B cell (primary cell): ENCODE data around the gene PYDC1. TPM values are rescaled to one million over a fixed set of nuclear protein-coding genes. Genes with fewer than 3 reads are reported as not detected.

Source experiments
- ATAC-seq: fragments of 200-7000 bp; cut with Tn5 transposase; one replicate; pipeline ENCODE4 v1.10.0; 2021; ENCODE audit warnings: low read depth, mild to moderate bottlenecking, moderate number of reproducible peaks, moderate library complexity
- CTCF ChIA-PET: fragments of 350-600 bp; sonication (Branson Sonifier 250); formaldehyde crosslinking; loops from one replicate; lab custom pipeline; 2021; ENCODE audit warnings: antibody characterized with exemption, inconsistent platforms; lab: Charles Lee
- POLR2A ChIA-PET: fragments of 350-600 bp; sonication (Branson Sonifier 250); formaldehyde crosslinking; loops from one replicate; lab custom pipeline; 2021; ENCODE audit warnings: antibody characterized with exemption; lab: Charles Lee
- DNase-seq: peaks from one replicate; pipeline ENCODE4 v3.0.0; 2013
- H2AFZ ChIP-seq: 2 replicates; pipeline ENCODE4 v1.6.1; 2012; ENCODE audit warnings: mild to moderate bottlenecking, low read depth, low read length; ENCODE audit not compliant: insufficient read depth, poor library complexity, severe bottlenecking
- H3K27ac ChIP-seq, 2 donors: 1 replicate in 1 of 2; 2 replicates in 1 of 2; pipeline ENCODE4 v1.5.1; 2012 to 2013; ENCODE audit warnings: low read length in 2 of 2, mild to moderate bottlenecking in 2 of 2, moderate library complexity in 1 of 2
- H3K27me3 ChIP-seq, 4 experiments: fragments of 200-600 bp in 1 of 4; sonication (generic) in 1 of 4; replicated peaks in 1 of 4; 1 replicate in 2 of 4; 2 replicates in 2 of 4; pipeline versions ENCODE4 v1.6.1 to v1.7.0; 2013 to 2016; ENCODE audit warnings: low read length in 3 of 4, mild to moderate bottlenecking in 2 of 4, mixed read lengths in 1 of 4, moderate library complexity in 1 of 4; ENCODE audit not compliant: insufficient read depth in 4 of 4, control insufficient read depth in 3 of 4; ENCODE audit errors: control extremely low read depth in 1 of 4
- H3K36me3 ChIP-seq, 2 experiments: replicated peaks in 1 of 2; 1 replicate in 1 of 2; 2 replicates in 1 of 2; pipeline versions ENCODE4 v1.6.1 to v1.7.1; 2013; ENCODE audit warnings: low read length in 1 of 2; ENCODE audit not compliant: insufficient read depth in 2 of 2, control insufficient read depth in 1 of 2; ENCODE audit errors: control extremely low read depth in 1 of 2, extremely low read depth in 1 of 2
- H3K4me1 ChIP-seq, 2 donors: fragments of 200-600 bp in 1 of 2; sonication (generic) in 1 of 2; 1 replicate in 1 of 2; 2 replicates in 1 of 2; pipeline versions ENCODE4 v1.5.1 to v1.6.1; 2013 to 2017; ENCODE audit warnings: low read length in 2 of 2; ENCODE audit not compliant: control insufficient read depth in 2 of 2, insufficient read depth in 2 of 2
- H3K4me2 ChIP-seq: replicated peaks from 2 replicates; pipeline ENCODE3; 2012; ENCODE audit warnings: mild to moderate bottlenecking, low read depth, low read length; ENCODE audit not compliant: poor library complexity, severe bottlenecking
- H3K4me3 ChIP-seq, 5 experiments: fragments of 200-600 bp in 1 of 5; sonication (generic) in 1 of 5; 1 replicate in 3 of 5; 2 replicates in 2 of 5; pipeline versions ENCODE4 v1.5.1 to v1.7.0; 2011 to 2016; ENCODE audit warnings: low read length in 4 of 5, mild to moderate bottlenecking in 4 of 5, low read depth in 2 of 5, control low read depth in 1 of 5, moderate library complexity in 1 of 5; ENCODE audit not compliant: insufficient read depth in 1 of 5; ENCODE audit errors: control extremely low read depth in 1 of 5, extremely low read depth in 1 of 5
- H3K79me2 ChIP-seq: fragments of 200-600 bp; sonication (generic); one replicate; pipeline ENCODE4 v1.6.0; 2016; ENCODE audit warnings: low read length; ENCODE audit not compliant: control insufficient read depth, insufficient read depth
- H3K9ac ChIP-seq: fragments of 200-600 bp; sonication (generic); 2 replicates; pipeline ENCODE4 v1.6.1; 2017; ENCODE audit warnings: mild to moderate bottlenecking, low read length, moderate library complexity
- H3K9me3 ChIP-seq, 3 donors: one replicate each; pipeline versions ENCODE4 v1.6.1 to v1.7.1; 2013; ENCODE audit warnings: low read length in 2 of 3; ENCODE audit not compliant: control insufficient read depth in 2 of 3, insufficient read depth in 1 of 3; ENCODE audit errors: control extremely low read depth in 1 of 3
- H4K20me1 ChIP-seq: 2 replicates; pipeline ENCODE4 v1.6.0; 2012; ENCODE audit warnings: mild to moderate bottlenecking, low read length; ENCODE audit not compliant: insufficient read depth, control insufficient read depth, poor library complexity, severe bottlenecking
- H3K27ac Mint-ChIP-seq: one replicate; pipeline ENCODE4 v1.8.0; 2021; ENCODE audit warnings: mixed read lengths
- H3K27me3 Mint-ChIP-seq: one replicate; pipeline ENCODE4 v1.8.0; 2021; ENCODE audit warnings: mixed read lengths
- H3K4me1 Mint-ChIP-seq: one replicate; pipeline ENCODE4 v1.8.0; 2021; ENCODE audit warnings: mixed read lengths
- H3K4me3 Mint-ChIP-seq: one replicate; pipeline ENCODE4 v1.8.0; 2021; ENCODE audit warnings: mixed read lengths
- H3K9me3 Mint-ChIP-seq: one replicate; pipeline ENCODE4 v1.8.0; 2022; ENCODE audit warnings: mixed read lengths; ENCODE audit not compliant: insufficient read depth
- EZH2 ChIP-seq: IDR thresholded peaks from 2 replicates; pipeline ENCODE4 v1.6.1; 2012; ENCODE audit warnings: borderline replicate concordance, low read depth, mild to moderate bottlenecking, moderate library complexity, low read length; ENCODE audit not compliant: insufficient read depth, poor library complexity, severe bottlenecking
- WGBS: methylation state at CpG from one replicate; pipeline ENCODE4 v1.1.5; 2013; ENCODE audit warnings: missing lambda C conversion rate; ENCODE audit not compliant: insufficient coverage; 5-methylcytosine and 5-hydroxymethylcytosine counted together
- intact Hi-C: fragments of 100-400 bp; cut with micrococcal nuclease; formaldehyde crosslinking; loops from one replicate; pipeline ENCODE4 v1.10.0; 2022
- polyA plus RNA-seq: library from polyadenylated mRNA; depleted of rRNA; stranded (reverse); fragments of >200 nt; gene quantifications from 2 replicates; pipeline ENCODE4 v1.2.3, GENCODE V29; 2012
- total RNA-seq, 2 donors: library from RNA; stranded (reverse); fragments of 120-200 nt in 1 of 2; gene quantifications; 1 replicate in 1 of 2; 2 replicates in 1 of 2; pipeline versions ENCODE4 v1.2.3 to v1.2.4, GENCODE V29; 2013 to 2022
- TF ChIP-seq, protein P1 (sequence below): fragments of 200-600 bp; IDR thresholded peaks from one replicate; pipeline ENCODE4 v1.8.0; 2022; ENCODE audit warnings: antibody characterized with exemption, mild to moderate bottlenecking

Gene PYDC1
- total and polyA plus RNA-seq, 2 donors (not counting 1 experiment from before 2014, with no cell fraction given): not detected

GRCh38 chr16:31182391-31182790 lies 34.5 kb downstream of the PYDC1 start:
- DNase-seq (peak; percentile 20), ATAC-seq (no peak)
- peaks cover 73% of the 10 kb centered on the region for H3K79me2 ChIP-seq
- H3K9me3 Mint-ChIP-seq: no peaks in the 10 kb centered on the region
- no peak overlapping the region for H3K27ac ChIP-seq
- no peak for TF ChIP-seq EZH2
- TF ChIP-seq, protein P1, sequence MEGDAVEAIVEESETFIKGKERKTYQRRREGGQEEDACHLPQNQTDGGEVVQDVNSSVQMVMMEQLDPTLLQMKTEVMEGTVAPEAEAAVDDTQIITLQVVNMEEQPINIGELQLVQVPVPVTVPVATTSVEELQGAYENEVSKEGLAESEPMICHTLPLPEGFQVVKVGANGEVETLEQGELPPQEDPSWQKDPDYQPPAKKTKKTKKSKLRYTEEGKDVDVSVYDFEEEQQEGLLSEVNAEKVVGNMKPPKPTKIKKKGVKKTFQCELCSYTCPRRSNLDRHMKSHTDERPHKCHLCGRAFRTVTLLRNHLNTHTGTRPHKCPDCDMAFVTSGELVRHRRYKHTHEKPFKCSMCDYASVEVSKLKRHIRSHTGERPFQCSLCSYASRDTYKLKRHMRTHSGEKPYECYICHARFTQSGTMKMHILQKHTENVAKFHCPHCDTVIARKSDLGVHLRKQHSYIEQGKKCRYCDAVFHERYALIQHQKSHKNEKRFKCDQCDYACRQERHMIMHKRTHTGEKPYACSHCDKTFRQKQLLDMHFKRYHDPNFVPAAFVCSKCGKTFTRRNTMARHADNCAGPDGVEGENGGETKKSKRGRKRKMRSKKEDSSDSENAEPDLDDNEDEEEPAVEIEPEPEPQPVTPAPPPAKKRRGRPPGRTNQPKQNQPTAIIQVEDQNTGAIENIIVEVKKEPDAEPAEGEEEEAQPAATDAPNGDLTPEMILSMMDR: no peak
- H3K4me1 Mint-ChIP-seq: peaks cover 70% of the 10 kb centered on the region
- H3K4me3 ChIP-seq: peak overlapping the region in 3 of 5 experiments; percentile 4 to 98 (median 91)
- intact Hi-C loops: loop anchor here (10.0 kb wide), 2 partner anchors 78 to 692 kb away; partner anchors contain the start of genes BCKDK and ZNF267
- H3K4me2 ChIP-seq: peak overlapping the region; percentile 87
- H3K4me1 ChIP-seq: peaks cover 34 to 50% of the 10 kb centered on the region in 2 donors
- no peaks in the 10 kb centered on the region for H3K9me3 ChIP-seq
- no peaks in the 10 kb centered on the region for H3K27me3 ChIP-seq
- ChIA-PET CTCF (interaction anchor here (1.2 to 2.5 kb wide), 3 partner anchors 20 to 151 kb away, joined by 6 to 12 read pairs (median 8); partner anchors contain the start of gene PYCARD), POLR2A (interaction anchor here (0.6 to 0.9 kb wide), 2 partner anchors 14 to 532 kb away, joined by 4 to 9 read pairs; no protein-coding TSS in a partner anchor)
- peak overlapping the region; percentile 99 for H3K4me3 Mint-ChIP-seq
- no peak overlapping the region for H2AFZ ChIP-seq
- H3K27ac Mint-ChIP-seq: peak overlapping the region; percentile 73
- peak overlapping the region; percentile 96 for H3K9ac ChIP-seq
- WGBS: 55% methylated on average over 6 of the region's 7 CpGs
- no peaks in the 10 kb centered on the region for H3K27me3 Mint-ChIP-seq
- peaks cover 69% of the 10 kb centered on the region for H4K20me1 ChIP-seq
- peaks cover 13 to 51% of the 10 kb centered on the region in 2 experiments for H3K36me3 ChIP-seq
